ENCODE measurements around the gene CIBAR2.

CIBAR2 gene

DNA sequence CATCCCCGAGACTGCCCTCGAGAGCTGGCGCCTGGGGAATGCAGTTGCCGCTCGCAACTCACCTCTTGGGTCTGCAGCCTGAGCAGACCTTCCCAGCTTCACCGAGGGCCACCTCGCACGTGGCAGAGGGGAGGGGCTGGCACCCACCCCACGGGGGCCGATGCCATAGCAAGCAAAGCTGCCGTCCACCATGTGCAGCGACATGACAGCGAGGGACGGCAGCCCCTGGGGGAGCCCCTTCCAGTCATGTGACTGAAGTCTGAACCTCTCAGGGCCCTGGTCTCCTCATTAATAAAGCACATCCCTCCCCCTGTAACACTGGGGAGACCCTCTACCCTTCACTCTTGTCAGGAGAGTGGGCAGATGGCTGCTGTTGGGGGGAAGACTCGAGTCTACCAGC lies 30.5 kb downstream of the CIBAR2 start:
- DNase-seq, result no peak

- DNase-seq, result no peak
Measured at GRCh38 chr16:85081038-85081437, 31.2 kb downstream of the CIBAR2 start.

DNA sequence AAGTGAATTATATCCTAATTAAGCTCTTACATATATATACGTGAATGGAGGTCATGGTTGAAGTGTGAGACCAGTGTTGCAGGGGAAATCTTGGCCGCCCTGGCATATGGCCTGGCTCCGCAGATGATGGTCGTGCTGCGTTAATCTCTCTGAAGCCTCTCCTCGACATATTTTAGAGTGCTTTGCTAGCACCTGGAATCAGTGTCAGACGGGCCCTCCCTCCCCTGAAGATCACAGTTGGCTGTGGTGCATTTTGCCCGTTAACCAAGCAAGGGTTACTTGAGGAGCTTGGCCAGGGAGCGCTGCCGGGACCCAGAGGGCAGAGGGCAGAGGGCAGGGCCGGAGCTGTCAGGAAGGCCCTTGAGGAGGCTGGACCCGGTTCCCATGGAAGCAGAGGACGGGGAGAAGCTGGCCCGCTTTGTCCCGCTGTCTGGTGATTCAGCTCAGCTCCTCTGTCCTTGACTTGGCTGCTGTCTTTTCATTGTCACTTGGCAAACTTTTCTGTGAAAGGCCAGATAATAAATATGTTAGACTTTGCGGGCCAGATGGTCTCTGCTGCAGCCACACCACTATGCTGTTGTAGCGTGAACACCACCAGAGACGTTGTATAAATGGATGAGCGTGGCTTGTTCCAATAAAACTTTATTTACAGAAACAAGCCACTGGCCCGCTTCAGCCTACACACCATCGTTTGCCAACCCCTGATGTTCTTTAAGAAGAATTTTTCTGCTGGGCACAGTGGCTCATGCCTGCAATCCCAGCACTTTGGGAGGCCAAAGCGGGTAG lies 32.3 kb downstream of the CIBAR2 start:
- no peak for DNase-seq

DNA sequence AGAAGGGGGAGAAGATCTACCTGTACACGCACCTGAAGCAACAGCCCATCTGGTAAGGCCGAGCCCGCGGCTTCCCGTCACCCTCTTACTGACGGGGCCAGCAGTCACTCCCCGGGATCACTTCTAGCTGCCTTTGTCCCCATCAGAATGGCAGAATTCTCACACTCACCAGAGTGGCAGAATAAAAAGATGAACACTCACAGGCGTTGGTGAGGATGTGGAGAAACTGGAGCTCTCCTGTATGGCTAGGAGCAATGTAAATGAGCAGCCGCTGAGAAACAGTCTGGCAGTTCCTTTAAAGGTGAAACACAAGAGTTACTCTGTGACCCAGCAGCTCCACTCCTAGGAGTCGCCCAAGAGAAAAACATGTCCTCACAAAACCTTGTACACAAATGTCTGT lies 33.3 kb downstream of the CIBAR2 start:
- no peak for DNase-seq

- DNase-seq, result no peak
Measured at GRCh38 chr16:85078226-85078625, 34.0 kb downstream of the CIBAR2 start.

DNA sequence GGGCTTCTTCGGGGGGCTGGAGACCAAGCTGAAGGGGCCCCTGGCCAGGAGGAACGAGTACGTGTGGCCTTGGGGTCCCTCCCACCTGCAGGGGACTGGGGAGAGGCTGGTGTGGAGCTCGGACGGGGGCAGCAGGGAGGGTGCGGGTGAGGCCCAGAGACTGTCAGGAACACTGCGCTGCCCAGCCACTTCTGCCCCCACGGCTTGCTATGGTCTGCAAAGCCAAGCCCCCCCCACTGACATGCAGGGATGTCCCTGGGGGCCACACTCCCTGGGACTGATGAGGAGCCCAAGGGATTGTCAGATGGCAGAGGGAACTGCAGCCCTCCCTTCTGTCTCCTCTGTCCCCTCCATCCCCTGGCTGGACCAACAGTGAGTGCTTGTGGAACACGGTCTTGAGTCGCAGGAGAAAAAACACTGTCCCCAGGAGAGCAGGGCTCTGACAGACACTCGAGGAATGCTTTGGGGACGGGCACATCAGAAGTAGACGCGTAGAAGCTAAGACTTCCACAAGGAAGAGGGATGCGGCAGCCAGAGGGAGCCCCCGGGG lies 34.6 kb downstream of the CIBAR2 start:
- no peak for DNase-seq

- DNase-seq, result no peak
Measured at GRCh38 chr16:85077039-85077438, 35.2 kb downstream of the CIBAR2 start.

DNA sequence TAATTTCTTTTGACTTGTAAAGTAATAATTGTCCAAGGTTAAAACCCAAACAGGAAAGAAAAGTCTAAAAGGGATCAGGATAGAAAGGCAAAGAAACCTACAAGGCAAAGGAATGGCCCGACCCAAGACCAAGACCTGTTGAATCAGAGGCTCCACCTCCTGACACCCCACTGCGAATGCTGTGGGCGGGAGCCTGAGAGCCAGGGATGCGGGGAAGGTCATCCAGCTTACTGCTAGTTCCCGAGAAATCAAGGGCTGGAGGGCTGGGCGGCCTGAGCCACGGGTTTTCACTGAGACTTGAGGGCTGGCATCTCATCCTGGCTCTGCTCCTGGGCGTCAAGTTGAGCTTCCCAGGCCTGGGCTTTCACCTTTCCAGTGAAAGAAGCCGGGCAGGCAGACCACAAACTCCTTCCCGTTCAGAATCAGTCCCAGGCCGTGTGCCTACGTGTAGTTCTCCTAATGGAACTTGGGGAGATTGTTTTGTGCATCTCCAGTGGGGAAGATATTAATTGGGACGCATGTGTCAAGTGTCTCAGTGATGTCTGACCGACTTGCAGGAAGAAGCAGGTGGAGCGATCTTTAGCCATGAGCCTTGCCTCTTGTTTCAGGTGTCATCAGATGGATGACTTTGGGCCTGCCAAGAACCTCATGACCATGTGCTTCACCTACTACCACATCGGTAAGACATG lies 36.9 kb downstream of the CIBAR2 start:
- DNase-seq, result no peak

DNA sequence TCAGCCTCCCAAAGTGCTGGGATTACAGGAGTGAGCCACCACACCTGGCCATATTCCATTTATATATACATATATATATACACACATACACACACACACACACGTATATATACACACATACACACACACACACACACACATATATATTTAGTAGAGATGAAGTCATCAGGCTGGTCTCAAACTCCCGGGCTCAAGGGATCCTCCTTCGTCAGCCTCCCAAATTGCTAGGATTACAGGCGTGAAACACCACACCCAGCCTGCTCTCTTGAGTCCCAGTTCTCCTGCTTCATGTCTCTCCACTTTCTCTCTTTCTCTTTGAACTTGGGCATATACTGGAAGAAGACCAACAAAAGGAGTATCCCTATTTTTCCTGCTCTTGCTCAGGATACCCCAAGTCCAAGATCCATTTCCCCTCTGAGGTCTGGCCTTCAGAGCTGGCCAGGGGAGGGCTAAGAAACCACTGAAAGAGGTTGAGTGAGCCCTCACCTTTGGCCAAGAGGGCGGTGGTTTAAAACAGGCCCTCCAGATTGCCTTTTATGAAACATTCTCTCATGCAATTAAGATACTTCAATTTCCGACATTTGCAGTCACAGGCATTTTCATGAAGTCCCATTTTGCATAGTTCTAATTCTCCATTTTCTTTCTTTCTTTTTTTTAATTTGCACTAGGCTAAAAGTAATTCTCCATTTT lies 37.9 kb downstream of the CIBAR2 start:
- no peak for DNase-seq

DNA sequence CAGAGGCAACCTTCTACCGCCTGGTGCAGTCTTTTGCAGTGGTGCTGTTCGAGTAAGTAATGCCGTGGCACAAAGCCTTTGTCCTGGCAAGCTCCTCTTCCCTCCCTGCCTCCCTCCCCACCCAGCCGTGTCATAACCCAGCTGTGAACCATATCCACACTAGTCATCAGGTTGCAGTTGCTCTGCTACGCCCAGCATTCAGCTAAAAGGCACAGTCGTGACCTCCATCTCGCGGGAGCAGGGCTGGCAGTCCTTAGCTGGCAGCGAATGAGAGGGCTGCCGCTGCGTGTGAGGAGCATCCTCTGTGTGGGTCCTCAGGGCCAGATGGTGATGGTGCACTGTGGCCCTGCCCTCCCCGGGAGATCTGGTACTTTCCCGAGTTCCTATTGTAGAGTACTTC lies 39.3 kb downstream of the CIBAR2 start:
- no peak for DNase-seq

- DNase-seq, result no peak
Measured at GRCh38 chr16:85072076-85072860, 40.0 kb downstream of the CIBAR2 start.

GRCh38 chr16:85069171-85069570 lies 43.1 kb downstream of the CIBAR2 start:
- DNase-seq, result no peak

DNA sequence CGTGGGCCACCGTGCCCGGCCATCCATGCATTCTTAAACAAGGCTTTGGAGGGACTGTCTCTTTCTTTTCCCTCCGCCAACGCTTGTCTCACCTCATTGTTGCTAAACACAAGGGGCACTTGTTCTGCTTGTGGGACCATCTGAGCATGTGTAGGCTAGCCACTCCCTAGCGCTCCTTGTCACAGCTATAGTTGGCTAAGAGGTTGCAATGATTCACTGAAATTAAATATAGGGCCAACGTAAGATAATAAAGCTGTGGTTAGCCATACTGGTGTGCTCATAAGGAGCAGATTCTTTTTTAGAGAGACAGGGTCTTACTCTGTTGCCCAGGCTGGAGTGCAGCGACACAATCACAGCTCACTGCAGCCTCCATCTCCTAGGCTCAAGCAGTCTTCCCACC lies 43.5 kb downstream of the CIBAR2 start:
- no peak for DNase-seq

DNA sequence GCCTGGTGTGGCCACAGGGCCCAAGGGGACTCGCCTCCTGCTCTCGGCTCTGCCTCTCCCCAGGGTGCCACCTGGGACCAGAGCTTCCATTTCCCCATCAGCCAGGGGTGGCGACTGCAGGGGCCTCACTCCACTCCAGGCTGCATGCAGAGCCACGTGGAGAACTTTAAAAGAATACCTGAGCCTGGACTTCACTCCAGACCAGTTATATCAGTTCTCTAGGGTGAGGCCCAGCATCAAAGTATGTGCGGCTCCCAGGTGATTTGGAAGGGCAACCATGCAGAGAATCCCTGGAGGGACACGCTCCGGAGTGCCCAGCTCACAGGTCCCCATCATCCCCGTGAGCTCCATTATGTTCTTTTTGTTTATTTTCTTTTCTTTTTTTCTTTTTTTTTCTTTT lies 44.8 kb downstream of the CIBAR2 start:
- no peak for DNase-seq

DNA sequence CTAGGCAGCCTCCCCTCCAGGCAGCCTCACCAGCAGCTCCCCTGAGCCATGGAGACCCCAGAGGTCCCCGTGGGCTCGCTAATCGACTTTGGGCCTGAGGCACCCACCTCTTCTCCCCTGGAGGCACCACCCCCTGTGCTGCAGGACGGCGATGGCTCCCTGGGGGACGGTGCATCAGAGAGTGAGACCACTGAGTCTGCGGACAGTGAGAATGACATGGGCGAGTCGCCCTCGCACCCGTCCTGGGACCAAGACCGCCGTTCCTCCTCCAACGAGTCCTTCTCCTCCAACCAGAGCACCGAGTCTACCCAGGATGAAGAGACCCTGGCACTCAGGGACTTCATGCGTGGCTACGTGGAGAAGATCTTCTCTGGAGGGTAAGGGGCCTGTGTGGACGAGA lies 45.2 kb downstream of the CIBAR2 start:
- no peak for DNase-seq

- DNase-seq, result no peak
Measured at GRCh38 chr16:85066346-85066885, 45.9 kb downstream of the CIBAR2 start.

- DNase-seq, result no peak
Measured at GRCh38 chr16:85065099-85065498, 47.2 kb downstream of the CIBAR2 start.

- DNase-seq, result no peak
Measured at GRCh38 chr16:85064186-85064585, 48.1 kb downstream of the CIBAR2 start.

- no peak for DNase-seq
Measured at GRCh38 chr16:85062845-85063244, 49.4 kb downstream of the CIBAR2 start.

GRCh38 chr16:85062323-85062722 lies 49.9 kb downstream of the CIBAR2 start:
- no peak for DNase-seq

GRCh38 chr16:85061566-85061965 lies 50.7 kb downstream of the CIBAR2 start:
- no peak for DNase-seq

DNA sequence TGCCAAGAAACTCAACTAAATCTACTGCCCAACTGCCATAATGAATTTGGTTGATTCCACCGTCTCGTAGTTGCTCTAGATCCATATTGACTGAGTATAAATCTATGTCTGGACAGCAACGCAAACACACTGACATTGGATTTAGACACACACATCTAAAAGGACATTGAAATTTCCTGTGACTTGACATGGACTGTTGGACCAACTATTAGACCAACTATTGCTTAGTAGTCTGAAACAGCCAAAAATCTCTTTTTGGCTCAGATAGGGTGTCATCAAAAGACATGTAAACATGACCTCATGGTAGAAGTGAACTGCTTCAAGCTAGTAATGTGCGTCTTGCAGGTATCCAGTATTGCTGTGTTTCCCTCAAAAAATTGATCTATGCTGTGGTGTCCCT lies 53.4 kb downstream of the CIBAR2 start:
- DNase-seq, result no peak

DNA sequence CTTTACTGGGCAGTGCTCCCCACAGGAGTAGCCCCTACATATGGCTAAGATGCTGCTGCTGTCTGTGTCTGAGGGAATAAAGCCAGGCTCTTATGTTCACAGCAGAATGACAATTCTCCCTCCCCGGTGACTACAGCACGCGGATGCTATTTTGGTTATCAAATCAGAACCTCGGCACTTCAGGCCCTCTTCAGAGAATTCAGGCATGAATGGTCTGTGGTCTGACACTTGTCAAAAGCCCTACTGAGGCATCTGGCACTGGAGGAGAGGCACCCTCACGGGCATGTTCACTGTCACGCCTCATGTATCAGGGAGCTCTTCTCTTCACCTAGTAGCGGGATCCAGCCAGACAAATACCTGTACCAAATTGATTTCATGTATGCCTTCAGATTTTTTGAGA lies 54.3 kb downstream of the CIBAR2 start:
- DNase-seq, result peak; percentile 40 to 78
